CD4-positive, alpha-beta T cell (primary cell): ENCODE results near the gene UCN2. TPM values are rescaled to one million over a fixed set of nuclear protein-coding genes. Genes with fewer than 3 reads are reported as not detected.
"Not testable (repeated sequence)": the region's sequence is repeated elsewhere in the genome, so short reads cannot be mapped to it uniquely, and the experiment has no call there.

Experiments used
- ATAC-seq: fragments of 200-7000 bp; cut with Tn5 transposase; one replicate; pipeline ENCODE4 v1.10.0; 2022; ENCODE audit warnings: mild to moderate bottlenecking; ENCODE audit not compliant: poor library complexity
- CTCF ChIA-PET: fragments of 350-600 bp; sonication (Branson Sonifier 250); formaldehyde crosslinking; loops from one replicate; lab custom pipeline; 2021; ENCODE audit warnings: antibody characterized with exemption, inconsistent platforms; lab: Charles Lee
- POLR2A ChIA-PET: fragments of 350-600 bp; sonication (Branson Sonifier 250); formaldehyde crosslinking; loops from one replicate; lab custom pipeline; 2021; ENCODE audit warnings: antibody characterized with exemption, inconsistent platforms; lab: Charles Lee
- DNase-seq, 14 experiments: peaks; one replicate each; pipeline ENCODE4 v3.0.0-alpha.2; 2013 to 2020; ENCODE audit warnings: mixed read lengths in 2 of 14
- H3K27ac ChIP-seq, 2 donors: one replicate each; pipeline versions ENCODE4 v1.5.1 to v1.7.0; 2013; ENCODE audit warnings: low read length in 2 of 2, low read depth in 1 of 2, mild to moderate bottlenecking in 1 of 2
- H3K27me3 ChIP-seq, 2 experiments: 1 replicate in 1 of 2; 2 replicates in 1 of 2; pipeline versions ENCODE4 v1.6.1 to v1.7.0; 2013; ENCODE audit warnings: low read length in 2 of 2, control low read depth in 1 of 2, mild to moderate bottlenecking in 1 of 2, moderate library complexity in 1 of 2; ENCODE audit not compliant: insufficient read depth in 2 of 2, control insufficient read depth in 1 of 2
- H3K36me3 ChIP-seq: one replicate; pipeline ENCODE4 v1.6.1; 2013; ENCODE audit warnings: low read length, control low read depth; ENCODE audit not compliant: insufficient read depth
- H3K4me1 ChIP-seq: one replicate; pipeline ENCODE4 v1.6.1; 2013; ENCODE audit warnings: low read length, control low read depth; ENCODE audit not compliant: insufficient read depth
- H3K4me3 ChIP-seq: one replicate; pipeline ENCODE4 v1.5.1; 2013; ENCODE audit warnings: mild to moderate bottlenecking, low read length, moderate library complexity
- H3K9me3 ChIP-seq, 2 experiments: 1 replicate in 1 of 2; 2 replicates in 1 of 2; pipeline versions ENCODE4 v1.6.1 to v1.7.0; 2013; ENCODE audit warnings: low read length in 2 of 2, mild to moderate bottlenecking in 2 of 2, control low read depth in 1 of 2, moderate library complexity in 1 of 2; ENCODE audit not compliant: control insufficient read depth in 1 of 2, insufficient read depth in 1 of 2
- H3K27ac Mint-ChIP-seq: one replicate; pipeline ENCODE4 v1.8.0; 2020; ENCODE audit warnings: mixed read lengths
- H3K27me3 Mint-ChIP-seq: one replicate; pipeline ENCODE4 v1.8.0; 2021; ENCODE audit warnings: mixed read lengths
- H3K36me3 Mint-ChIP-seq: one replicate; pipeline ENCODE4 v1.8.0; 2021; ENCODE audit warnings: low read depth, mixed read lengths
- H3K4me1 Mint-ChIP-seq: one replicate; pipeline ENCODE4 v1.8.0; 2021; ENCODE audit warnings: low read depth, mixed read lengths
- H3K4me3 Mint-ChIP-seq: one replicate; pipeline ENCODE4 v1.8.0; 2020; ENCODE audit warnings: mild to moderate bottlenecking, mixed read lengths
- H3K9me3 Mint-ChIP-seq: one replicate; pipeline ENCODE4 v1.8.0; 2020; ENCODE audit warnings: mixed read lengths
- intact Hi-C, 2 experiments: fragments of 100-400 bp; cut with DNase I in 1 of 2; cut with micrococcal nuclease in 1 of 2; formaldehyde crosslinking; loops; one replicate each; pipeline versions ENCODE4 v1.15.1 to v1.9.0; 2023 to 2025; cut with DNase I, micrococcal nuclease
- total RNA-seq, 174 experiments: library from RNA in 2 of 174; stranded (reverse) in 2 of 174; gene quantifications; one replicate each; pipeline ENCODE4 v1.2.3 and lab custom pipeline; 2021 to 2026
- TF ChIP-seq, protein P1 (sequence below): fragments of 200-600 bp; IDR thresholded peaks from one replicate; pipeline ENCODE4 v1.8.0; 2022; ENCODE audit warnings: antibody characterized with exemption, mild to moderate bottlenecking

The UCN2 gene
- total RNA-seq, 2 experiments from 2014 or later: not detected

DNA sequence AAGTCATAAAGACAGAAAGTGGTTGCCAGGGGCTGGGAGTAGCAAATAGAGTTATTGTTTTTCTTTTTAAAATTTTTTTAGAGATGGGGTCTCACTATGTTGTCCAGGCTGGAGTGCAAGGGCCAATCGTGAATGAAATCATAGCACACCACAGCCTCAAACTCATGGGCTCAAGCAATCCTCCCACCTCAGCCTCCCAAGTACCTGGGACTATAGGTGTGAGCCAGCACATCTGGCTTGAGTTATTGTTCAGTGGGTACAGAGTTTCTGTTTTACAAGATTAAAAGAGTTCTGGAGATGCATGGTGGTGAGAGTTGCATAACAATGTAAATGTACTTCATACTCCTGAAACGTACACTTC lies 30.6 kb downstream of the UCN2 start:
- ChIA-PET POLR2A (interaction anchor here (0.5 kb wide), 1 partner anchor 30 kb away, joined by 3 read pairs; no protein-coding TSS in a partner anchor), CTCF (interaction anchor here (1.7 kb wide), 1 partner anchor 97 kb away, joined by 5 read pairs; no protein-coding TSS in a partner anchor)
- DNase-seq: no peak
- TF ChIP-seq, protein P1, sequence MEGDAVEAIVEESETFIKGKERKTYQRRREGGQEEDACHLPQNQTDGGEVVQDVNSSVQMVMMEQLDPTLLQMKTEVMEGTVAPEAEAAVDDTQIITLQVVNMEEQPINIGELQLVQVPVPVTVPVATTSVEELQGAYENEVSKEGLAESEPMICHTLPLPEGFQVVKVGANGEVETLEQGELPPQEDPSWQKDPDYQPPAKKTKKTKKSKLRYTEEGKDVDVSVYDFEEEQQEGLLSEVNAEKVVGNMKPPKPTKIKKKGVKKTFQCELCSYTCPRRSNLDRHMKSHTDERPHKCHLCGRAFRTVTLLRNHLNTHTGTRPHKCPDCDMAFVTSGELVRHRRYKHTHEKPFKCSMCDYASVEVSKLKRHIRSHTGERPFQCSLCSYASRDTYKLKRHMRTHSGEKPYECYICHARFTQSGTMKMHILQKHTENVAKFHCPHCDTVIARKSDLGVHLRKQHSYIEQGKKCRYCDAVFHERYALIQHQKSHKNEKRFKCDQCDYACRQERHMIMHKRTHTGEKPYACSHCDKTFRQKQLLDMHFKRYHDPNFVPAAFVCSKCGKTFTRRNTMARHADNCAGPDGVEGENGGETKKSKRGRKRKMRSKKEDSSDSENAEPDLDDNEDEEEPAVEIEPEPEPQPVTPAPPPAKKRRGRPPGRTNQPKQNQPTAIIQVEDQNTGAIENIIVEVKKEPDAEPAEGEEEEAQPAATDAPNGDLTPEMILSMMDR: no peak
- intact Hi-C loops: no loop called here
- peaks cover 2% of the 10 kb centered on the region for H3K36me3 ChIP-seq
- H3K36me3 Mint-ChIP-seq: peaks cover 3% of the 10 kb centered on the region
- H3K27me3 ChIP-seq: no peaks in the 10 kb centered on the region
- H3K4me1 ChIP-seq: no peaks in the 10 kb centered on the region
- H3K4me3 Mint-ChIP-seq: no peak overlapping the region
- no peak for ATAC-seq
- no peaks in the 10 kb centered on the region for H3K9me3 ChIP-seq
- peaks cover 3% of the 10 kb centered on the region for H3K4me1 Mint-ChIP-seq
- H3K27ac Mint-ChIP-seq: no peak overlapping the region
- no peak overlapping the region for H3K27ac ChIP-seq
- H3K27me3 Mint-ChIP-seq: no peaks in the 10 kb centered on the region
- no peak overlapping the region for H3K4me3 ChIP-seq
- H3K9me3 Mint-ChIP-seq: no peaks in the 10 kb centered on the region

DNA sequence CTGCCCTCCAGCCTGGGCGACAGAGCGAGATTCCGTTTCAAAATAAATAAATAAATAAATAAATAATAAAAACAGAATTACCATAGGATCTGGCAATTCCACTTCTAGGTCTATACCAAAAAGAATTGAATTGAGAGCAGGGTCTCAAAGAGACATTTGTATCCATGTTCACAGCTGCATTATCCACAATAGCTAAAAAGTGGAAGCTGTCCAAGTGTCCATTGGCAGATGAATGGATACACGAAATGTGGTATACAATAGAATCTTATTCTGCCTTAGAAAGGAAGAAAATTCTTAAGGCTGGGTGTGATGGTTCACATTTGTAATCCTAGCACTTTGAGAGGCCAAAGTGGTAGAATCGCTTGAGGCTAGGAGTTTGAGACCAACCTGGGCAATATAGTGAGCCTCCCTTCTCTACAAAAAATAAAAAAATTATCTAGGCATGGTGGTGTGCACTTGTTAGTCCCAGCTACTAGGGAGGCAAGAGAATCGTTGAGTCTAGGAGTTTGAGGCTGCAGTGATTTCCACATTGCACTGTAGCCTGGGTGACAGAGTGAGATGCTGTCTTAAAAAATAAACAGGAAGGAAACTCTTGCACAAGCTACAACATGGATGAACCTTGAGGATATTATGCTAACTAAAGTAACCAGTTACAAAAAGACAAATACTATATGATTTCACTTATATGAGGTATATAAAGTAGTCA lies 31.2 kb downstream of the UCN2 start:
- CTCF ChIA-PET: interaction anchor here (1.7 kb wide), 1 partner anchor 96 kb away, joined by 5 read pairs; no protein-coding TSS in a partner anchor
- H3K36me3 ChIP-seq: peaks cover 2% of the 10 kb centered on the region
- H3K4me3 ChIP-seq: no peak overlapping the region
- TF ChIP-seq, protein P1: no peak
- Mint-ChIP-seq H3K36me3 (no peaks in the 10 kb centered on the region), H3K27ac (no peak overlapping the region), H3K4me1 (peaks cover 4% of the 10 kb centered on the region), H3K4me3 (no peak overlapping the region), H3K9me3 (no peaks in the 10 kb centered on the region), H3K27me3 (no peaks in the 10 kb centered on the region)
- POLR2A ChIA-PET: interaction anchor here (0.5 kb wide), 1 partner anchor 29 kb away, joined by 3 read pairs; no protein-coding TSS in a partner anchor
- H3K27me3 ChIP-seq: no peaks in the 10 kb centered on the region
- H3K27ac ChIP-seq: no peak overlapping the region
- ATAC-seq (no peak), DNase-seq (no peak)
- no peaks in the 10 kb centered on the region for H3K9me3 ChIP-seq
- H3K4me1 ChIP-seq: no peaks in the 10 kb centered on the region
- intact Hi-C loops: no loop called here

DNA sequence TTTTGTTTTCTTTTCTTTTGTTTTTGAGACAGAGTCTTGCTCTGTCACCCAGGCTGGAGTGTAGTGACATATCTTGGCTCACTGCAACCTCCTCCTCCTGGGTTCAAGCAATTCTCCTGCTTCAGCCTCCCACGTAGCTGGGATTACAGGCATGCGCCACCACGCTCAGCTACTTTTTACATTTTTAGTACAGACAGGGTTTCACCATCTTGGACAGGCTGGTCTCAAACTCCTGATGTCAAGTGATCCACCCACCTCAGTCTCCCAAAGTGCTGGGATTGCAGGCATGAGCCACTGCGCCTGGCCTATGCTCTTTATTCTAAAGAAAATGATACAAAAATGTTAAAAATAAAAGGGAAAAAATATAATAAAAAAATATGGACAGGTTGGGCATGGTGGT lies 32.9 kb downstream of the UCN2 start:
- H3K36me3 Mint-ChIP-seq, H3K9me3 ChIP-seq, intact Hi-C loops, H3K9me3 Mint-ChIP-seq, H3K27ac Mint-ChIP-seq, H3K27me3 Mint-ChIP-seq, H3K4me1 ChIP-seq, H3K27ac ChIP-seq, H3K4me3 Mint-ChIP-seq, H3K36me3 ChIP-seq, H3K4me1 Mint-ChIP-seq, DNase-seq, H3K27me3 ChIP-seq, ATAC-seq, H3K4me3 ChIP-seq: not testable (repeated sequence)
- ChIA-PET CTCF (interaction anchor here (0.9 kb wide), 1 partner anchor 95 kb away, joined by 3 read pairs; no protein-coding TSS in a partner anchor), POLR2A (interaction anchor here (1.2 kb wide), 1 partner anchor 14 kb away, joined by 6 read pairs; no protein-coding TSS in a partner anchor)
